Esophagus muscularis mucosa (tissue), 4 donors: ENCODE measurements around the gene APOM. TPM values are rescaled to one million over a fixed set of nuclear protein-coding genes. Genes with fewer than 3 reads are reported as not detected.

Experiments
- DNase-seq: peaks from one replicate; pipeline ENCODE4 v3.0.0-alpha.2; 2017; ENCODE audit errors: extremely low spot score
- H3K27ac ChIP-seq, 4 donors: fragments of 200-600 bp; sonication (generic); replicated peaks in 1 of 4; 1 replicate in 3 of 4; 2 replicates in 1 of 4; pipeline ENCODE4 v1.5.1; 2016 to 2019; ENCODE audit warnings: mild to moderate bottlenecking in 1 of 4
- H3K27me3 ChIP-seq, 4 donors: fragments of 200-600 bp; sonication (generic); one replicate each; pipeline versions ENCODE4 v1.5.1 to v1.6.0; 2016 to 2019
- H3K36me3 ChIP-seq, 4 donors: fragments of 200-600 bp; sonication (generic); one replicate each; pipeline ENCODE4 v1.5.1; 2016 to 2019
- H3K4me1 ChIP-seq, 4 donors: fragments of 200-600 bp; sonication (generic); one replicate each; pipeline ENCODE4 v1.5.1; 2016 to 2019
- H3K4me3 ChIP-seq, 4 donors: fragments of 200-600 bp; sonication (generic); 1 replicate in 2 of 4; 2 replicates in 2 of 4; pipeline ENCODE4 v1.5.1; 2016 to 2019; ENCODE audit warnings: mild to moderate bottlenecking in 4 of 4, moderate library complexity in 1 of 4
- H3K9me3 ChIP-seq, 4 donors: fragments of 200-600 bp; sonication (generic); 1 replicate in 3 of 4; 2 replicates in 1 of 4; pipeline ENCODE4 v1.5.1; 2016 to 2019
- CTCF ChIP-seq, 3 experiments: fragments of 200-600 bp in 2 of 3; fragments of 450-650 bp in 1 of 3; sonication (generic) in 2 of 3; IDR thresholded peaks; one replicate each; pipeline ENCODE4 v1.5.1; 2017 to 2019; ENCODE audit warnings: antibody characterized with exemption in 3 of 3, mild to moderate bottlenecking in 2 of 3, moderate library complexity in 1 of 3
- EP300 ChIP-seq: sonication (generic); formaldehyde crosslinking; IDR thresholded peaks from one replicate; pipeline ENCODE4 v1.6.1; 2017; ENCODE audit warnings: antibody characterized with exemption
- POLR2A ChIP-seq: fragments of 450-650 bp; IDR thresholded peaks from one replicate; pipeline ENCODE4 v1.6.1; 2017; ENCODE audit warnings: antibody characterized with exemption, moderate library complexity, mild to moderate bottlenecking, low read depth
- POLR2AphosphoS5 ChIP-seq, 2 donors: sonication (generic); formaldehyde crosslinking; IDR thresholded peaks; one replicate each; pipeline ENCODE4 v1.6.1; 2017; ENCODE audit warnings: antibody characterized with exemption in 2 of 2
- WGBS: methylation state at CpG from one replicate; pipeline ENCODE4 v1.1.5; 2018; 5-methylcytosine and 5-hydroxymethylcytosine counted together
- intact Hi-C: fragments of 100-400 bp; cut with DNase I; formaldehyde crosslinking; loops from one replicate; pipeline ENCODE4 v1.15.1; 2023
- total RNA-seq, 4 donors: library from RNA; depleted of rRNA; stranded (reverse); fragments of >200 nt; gene quantifications; one replicate each; pipeline versions ENCODE4 v1.1.0 to v1.2.1, GENCODE V29; 2016

APOM gene
- total RNA-seq, 4 donors from 2014 or later, result 1.5 to 3.3 (median 2.0) TPM

DNA sequence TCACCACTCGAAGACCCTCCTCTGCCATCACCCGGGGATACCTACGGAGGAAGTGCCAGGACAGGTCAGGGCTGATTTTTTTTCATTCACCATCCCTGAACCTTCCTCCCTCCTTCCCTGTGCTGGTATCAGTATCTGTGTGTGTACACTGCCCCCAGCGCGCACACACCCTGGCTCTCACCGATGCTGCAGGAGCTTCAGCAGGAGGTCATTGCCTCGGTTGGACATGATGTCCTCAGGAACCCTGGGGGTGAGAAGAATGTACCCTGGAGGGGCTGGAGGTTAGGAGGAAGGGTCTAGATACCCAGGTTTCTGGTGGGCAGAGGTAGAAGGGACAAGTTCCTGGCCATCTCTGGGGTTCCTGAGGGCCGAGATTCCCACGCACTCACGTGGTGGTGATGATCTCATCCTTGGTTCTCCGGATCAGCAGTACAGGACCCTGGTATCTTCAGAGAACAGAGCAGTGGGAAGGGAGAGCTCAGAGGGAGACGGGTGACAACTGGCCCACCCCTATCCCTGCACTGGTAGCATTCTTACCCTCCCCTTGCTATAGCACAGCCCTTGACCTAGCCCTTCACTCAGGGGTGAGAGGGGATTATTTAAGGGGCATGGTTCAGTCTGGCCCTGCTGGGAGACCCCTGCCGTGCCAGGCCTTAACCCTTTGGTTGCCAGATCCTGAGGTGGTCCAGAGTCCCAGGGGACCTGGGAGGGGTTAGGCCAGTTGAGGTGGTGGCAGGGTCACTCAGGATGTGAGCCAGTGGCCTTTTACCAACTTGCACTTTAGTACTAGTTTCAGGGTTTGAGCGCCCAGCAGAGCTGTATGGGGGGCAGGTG is 32.4 kb downstream of the APOM start:
- 79% methylated on average over 14 of the region's 14 CpGs for WGBS
- Histone ChIP-seq H3K9me3 (no peaks in the 10 kb centered on the region), H3K36me3 (peaks cover 43 to 86% (median 77%) of the 10 kb centered on the region in 4 donors), H3K4me1 (peaks cover 0 to 7% (median 6%) of the 10 kb centered on the region in 4 donors), H3K4me3 (no peak overlapping the region), H3K27ac (no peak overlapping the region), H3K27me3 (no peaks in the 10 kb centered on the region)
- TF ChIP-seq EP300 (no peak), POLR2A (no peak), CTCF (IDR thresholded peaks at IDR 0.05) (no peak), POLR2AphosphoS5 (IDR thresholded peaks at IDR 0.05) (no peak)
- intact Hi-C loops, result loop anchor here (10.0 kb wide), 1 partner anchor 177 kb away; the partner anchor contains the start of gene NEU1
- no peak for DNase-seq

DNA sequence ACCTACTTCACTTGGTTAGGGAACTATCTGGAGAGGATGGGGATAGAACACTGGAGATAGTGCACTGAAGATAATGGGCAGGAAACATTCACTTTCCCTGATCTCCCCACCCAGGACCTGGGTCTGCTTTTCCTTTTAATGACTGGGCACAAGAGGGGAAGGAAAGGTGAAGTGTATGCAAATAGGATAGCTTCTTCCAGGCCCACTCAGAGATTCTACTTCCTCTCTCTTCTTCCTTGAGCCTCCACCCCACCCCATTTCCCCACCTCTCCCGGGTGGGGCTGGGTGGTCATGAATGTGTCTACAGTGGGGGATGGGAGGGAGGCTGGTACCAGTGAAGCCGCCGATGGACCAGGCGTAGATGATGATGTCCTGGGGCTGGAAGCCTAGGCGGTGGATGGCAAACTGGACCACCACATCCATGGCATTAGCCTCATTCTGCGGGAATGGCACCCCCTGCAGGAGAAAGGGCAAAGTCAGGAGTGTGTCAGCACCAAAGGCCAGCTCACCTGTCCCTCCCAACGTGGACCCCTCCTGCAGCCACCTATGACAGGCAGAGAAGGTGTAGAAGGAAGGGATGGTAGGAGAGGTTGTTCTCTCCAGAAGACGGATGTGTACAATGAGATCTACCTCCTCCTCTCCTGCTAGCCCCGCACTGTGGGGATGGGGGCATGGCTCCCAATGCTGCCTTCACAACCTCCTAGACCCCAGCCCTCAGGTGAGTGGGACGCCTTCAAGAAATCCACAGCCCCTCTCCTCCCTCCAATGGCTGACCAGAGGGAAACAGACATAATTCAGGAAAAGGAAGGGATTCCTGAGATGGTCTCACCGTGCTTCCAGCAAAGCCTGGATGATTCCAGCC is 33.8 kb downstream of the APOM start:
- Histone ChIP-seq H3K27ac (no peak overlapping the region), H3K4me3 (no peak overlapping the region), H3K27me3 (no peaks in the 10 kb centered on the region), H3K36me3 (peaks cover 55 to 96% (median 91%) of the 10 kb centered on the region in 4 donors), H3K4me1 (no peaks in the 10 kb centered on the region), H3K9me3 (no peaks in the 10 kb centered on the region)
- 83% methylated on average over 9 of the region's 11 CpGs for WGBS
- TF ChIP-seq EP300 (no peak), CTCF (IDR thresholded peaks at IDR 0.05) (peak in 1 of 3 experiments; percentile 23)
- intact Hi-C loops, result loop anchor here (10.0 kb wide), 1 partner anchor 175 kb away; the partner anchor contains the start of gene NEU1
- no peak for DNase-seq

DNA sequence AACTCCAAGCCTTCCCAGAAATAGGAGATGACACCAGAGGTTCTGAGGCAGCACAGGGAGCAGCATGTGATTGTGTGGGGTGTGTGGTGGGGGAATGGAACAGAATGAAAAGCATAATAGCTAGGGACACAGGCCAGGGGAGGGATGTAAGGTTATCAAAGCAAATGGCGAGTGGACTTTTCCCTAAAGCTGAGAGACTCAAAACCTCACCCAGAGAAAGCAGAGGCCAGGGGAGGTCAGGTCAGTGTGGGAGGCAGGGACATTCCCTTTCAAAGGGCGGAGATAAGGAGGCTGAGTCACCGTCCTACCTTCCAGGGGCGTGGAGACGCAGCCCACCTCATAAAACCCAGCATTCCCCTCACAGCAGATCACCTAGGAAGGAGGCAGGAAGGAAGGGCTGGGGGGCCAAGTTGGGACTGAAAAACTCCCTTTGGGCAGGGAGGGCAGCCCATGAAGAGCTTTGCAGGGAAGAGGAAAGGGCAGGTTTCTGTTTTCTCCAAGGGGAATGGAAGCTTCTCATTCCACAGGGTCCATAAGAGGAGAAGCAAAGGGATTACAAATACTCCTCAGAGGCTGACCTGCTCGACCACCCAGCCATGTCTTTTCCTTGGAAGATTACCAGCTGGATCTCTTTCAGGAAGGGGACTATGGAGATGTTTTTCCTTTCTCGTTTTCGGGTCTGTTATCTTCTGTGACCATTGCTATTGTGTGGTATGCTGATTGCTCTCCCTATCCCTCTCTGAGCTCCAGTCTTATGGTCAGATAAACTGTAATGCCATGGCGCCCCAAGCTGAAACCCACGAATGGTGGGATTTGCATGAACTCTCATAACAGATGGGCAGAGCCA is 34.8 kb downstream of the APOM start:
- 68% methylated on average over 8 of the region's 10 CpGs for WGBS
- intact Hi-C loops, result no loop called here
- Histone ChIP-seq H3K4me1 (no peaks in the 10 kb centered on the region), H3K4me3 (no peak overlapping the region), H3K36me3 (peaks cover 63 to 100% (median 98%) of the 10 kb centered on the region in 4 donors), H3K27me3 (no peaks in the 10 kb centered on the region), H3K9me3 (no peaks in the 10 kb centered on the region), H3K27ac (no peak overlapping the region)
- no peak for DNase-seq
- TF ChIP-seq POLR2AphosphoS5 (IDR thresholded peaks at IDR 0.05) (no peak), POLR2A (no peak), EP300 (no peak), CTCF (IDR thresholded peaks at IDR 0.05) (no peak)

- H3K36me3 ChIP-seq, result peaks cover 68 to 100% (median 99%) of the 10 kb centered on the region in 4 donors
- WGBS, result 80% methylated on average over 6 of the region's 6 CpGs
- intact Hi-C loops, result no loop called here
- no peaks in the 10 kb centered on the region for H3K27me3 ChIP-seq
- no peaks in the 10 kb centered on the region for H3K4me1 ChIP-seq
- no peaks in the 10 kb centered on the region for H3K9me3 ChIP-seq
- TF ChIP-seq POLR2A, result no peak
- H3K4me3 ChIP-seq, result no peak overlapping the region
- H3K27ac ChIP-seq, result no peak overlapping the region
- DNase-seq, result no peak
Observed at GRCh38 chr6:31691078-31691463, 35.4 kb downstream of the APOM start.
